ENCODE measurements around the gene FLNB.

- TF ChIP-seq CTCF (conservative IDR thresholded peaks at IDR 0.05; ENCODE audit: low read depth, low read length), result no peak
- no peak for TF ChIP-seq EZH2 (IDR thresholded peaks at IDR 0.05; ENCODE audit: borderline replicate concordance, low read depth, low read length, poor library complexity, severe bottlenecking)
Measured at GRCh38 chr3:58038675-58039292, 30.6 kb downstream of the FLNB start.

Measured in A673 (cell line).